KBM-7 (cell line): Measurements from ENCODE around the gene FAM210A.
A peak's percentile ranks its signal among the peaks of the same experiment; 100 is the strongest.
"Not testable (repeated sequence)": the region's sequence is repeated elsewhere in the genome, so short reads cannot be mapped to it uniquely, and the experiment has no call there.

ENCODE experiments used
- DNase-seq: peaks from one replicate; pipeline ENCODE4 v3.0.0-alpha.2; 2015
- in situ Hi-C: fragments of 300-500 bp; cut with MboI; formaldehyde crosslinking; loops from 2 replicates; pipeline ENCODE4 v1.14.3; 2020; ENCODE audit warnings: low sequenced_read_pairs, low pct_unique_long_range_greater_than_20kb, mixed read lengths

FAM210A gene

GRCh38 chr18:13712400-13713131, 13.8 kb downstream of the FAM210A start:
- in situ Hi-C loops, result no loop called here
- no peak for DNase-seq

DNA sequence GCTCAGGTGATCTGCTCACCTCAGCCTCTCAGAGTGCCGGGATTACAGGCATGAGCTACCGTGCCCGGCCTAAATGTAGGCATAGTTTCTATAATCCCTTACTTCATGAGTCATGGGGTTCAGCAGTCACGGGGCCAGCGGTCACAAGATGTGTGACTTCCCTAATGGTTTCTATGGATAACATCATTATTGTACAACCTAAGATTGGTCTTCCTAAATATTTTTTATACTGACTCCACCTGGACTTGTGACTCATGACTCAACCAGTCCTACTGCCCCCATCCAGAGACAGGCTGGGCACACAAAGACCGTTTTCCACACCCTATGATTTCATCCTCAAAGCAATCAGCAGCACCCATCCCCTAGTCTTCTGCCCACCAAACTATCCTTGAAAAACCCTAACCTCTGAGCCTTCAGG, 15.9 kb downstream of the FAM210A start:
- in situ Hi-C loops, result no loop called here
- no peak for DNase-seq

DNA sequence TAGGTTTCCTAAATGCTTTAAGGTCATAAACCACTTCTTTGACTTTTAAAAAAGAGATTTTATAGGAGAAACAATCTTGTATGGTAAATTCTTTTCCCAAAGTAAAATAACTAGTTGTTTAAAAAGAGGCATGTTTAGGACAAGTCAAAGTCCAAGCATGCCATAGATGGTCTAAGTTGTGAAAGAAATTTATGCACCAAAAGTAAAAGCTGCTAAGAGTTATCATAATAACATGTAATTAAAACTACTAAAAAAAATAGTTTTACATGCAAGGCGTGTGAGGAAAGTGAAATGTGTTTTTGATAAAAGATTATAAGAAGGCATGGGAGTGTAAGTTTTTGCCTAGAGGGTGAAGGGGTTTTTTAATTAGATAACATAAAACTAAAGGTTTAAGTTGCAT, 22.5 kb downstream of the FAM210A start:
- DNase-seq, result peak; percentile 41
- in situ Hi-C loops, result no loop called here

GRCh38 chr18:13700153-13700552, 26.2 kb downstream of the FAM210A start:
- in situ Hi-C loops, result no loop called here

GRCh38 chr18:13696961-13697360, 29.4 kb downstream of the FAM210A start:
- DNase-seq, result no peak
- in situ Hi-C loops, result no loop called here

More at GRCh38 chr18:13700153-13700552, 26.2 kb downstream of the FAM210A start:
- no peak for DNase-seq

GRCh38 chr18:13695337-13695736, 31.0 kb downstream of the FAM210A start:
- DNase-seq, in situ Hi-C loops: not testable (repeated sequence)

DNA sequence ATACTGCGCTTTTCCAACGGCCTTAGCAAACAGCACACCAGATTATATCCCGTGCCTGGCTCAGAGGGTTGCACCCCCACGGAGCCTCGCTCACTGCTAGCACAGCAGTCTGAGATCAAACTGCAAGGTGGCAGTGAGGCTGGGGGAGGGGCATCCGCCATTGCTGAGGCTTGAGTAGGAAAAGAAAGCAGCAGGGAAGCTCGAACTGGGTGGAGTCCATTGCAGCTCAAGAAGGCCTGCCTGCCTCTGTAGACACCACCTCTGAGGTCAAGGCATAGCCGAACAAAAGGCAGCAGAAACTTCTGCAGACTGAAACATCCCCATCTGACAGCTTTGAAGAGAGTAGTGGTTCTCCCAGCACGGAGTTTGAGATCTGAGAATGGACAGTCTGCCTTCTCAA, 36.3 kb downstream of the FAM210A start:
- DNase-seq, in situ Hi-C loops: not testable (repeated sequence)

DNA sequence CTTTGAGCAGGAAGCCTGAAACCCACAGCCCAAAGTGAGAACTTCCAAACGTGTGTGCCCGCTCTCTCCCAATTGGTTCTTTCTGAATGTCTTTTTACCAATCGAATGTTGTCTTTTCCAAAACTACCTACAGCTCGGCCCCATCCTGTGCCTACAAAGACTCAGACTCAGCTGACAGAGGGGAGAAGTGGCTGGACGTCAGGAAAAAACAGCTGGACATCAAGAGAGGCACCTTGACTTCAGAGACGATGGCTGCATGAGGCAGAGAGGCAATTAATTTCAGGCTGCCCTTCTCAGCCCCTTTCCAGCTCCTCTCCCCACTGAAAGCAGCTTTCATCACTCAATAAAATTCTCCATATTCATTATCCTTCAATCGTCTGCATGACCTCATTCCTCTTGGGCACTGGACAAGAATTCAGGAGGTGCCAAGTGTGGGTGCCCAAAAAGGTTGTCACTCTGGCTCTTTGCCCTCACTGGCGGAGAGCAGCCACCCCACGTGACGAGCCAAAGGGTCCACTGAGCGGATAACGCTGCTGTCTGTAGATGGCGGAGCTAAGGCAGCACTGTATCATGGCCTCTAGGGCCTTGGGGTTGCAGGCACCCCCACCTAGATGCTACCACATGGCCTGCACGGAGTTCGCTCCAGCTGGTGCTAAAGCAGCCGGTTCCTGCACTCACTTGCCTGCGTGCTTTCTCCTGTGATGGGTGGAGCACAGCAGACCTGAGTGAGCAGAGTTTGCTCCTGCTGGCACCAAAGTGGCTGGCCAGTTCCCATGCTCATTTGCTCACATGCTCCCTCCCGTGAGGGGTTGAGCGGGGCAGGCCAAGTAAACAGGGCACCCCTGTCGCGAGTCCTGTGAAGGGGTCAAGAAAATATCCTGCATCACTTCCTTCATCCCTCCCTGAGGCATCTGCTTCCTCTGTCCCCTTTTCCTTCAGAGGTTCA, 37.9 kb downstream of the FAM210A start:
- no peak for DNase-seq
- in situ Hi-C loops, result no loop called here

DNA sequence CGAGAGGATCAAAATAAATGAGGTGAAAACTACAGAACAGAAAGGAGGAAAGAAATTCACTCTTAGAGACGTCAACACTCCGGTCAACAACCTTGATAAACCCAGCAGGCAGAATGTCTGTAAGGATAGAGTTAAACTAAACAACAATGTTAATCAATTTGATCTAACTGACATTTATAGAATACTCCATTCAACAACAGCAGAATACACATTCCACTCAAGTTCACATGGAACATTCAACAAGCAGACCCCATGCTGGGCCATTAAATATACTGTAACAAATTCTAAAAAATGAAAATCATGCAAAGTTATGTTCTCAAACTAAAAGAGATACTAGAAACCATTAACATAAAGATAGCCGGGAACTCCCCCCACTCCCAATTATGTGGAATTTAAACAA, 41.8 kb downstream of the FAM210A start:
- in situ Hi-C loops, result no loop called here
- no peak for DNase-seq

GRCh38 chr18:13681701-13682100, 44.7 kb downstream of the FAM210A start:
- no peak for DNase-seq
- in situ Hi-C loops, result no loop called here

DNA sequence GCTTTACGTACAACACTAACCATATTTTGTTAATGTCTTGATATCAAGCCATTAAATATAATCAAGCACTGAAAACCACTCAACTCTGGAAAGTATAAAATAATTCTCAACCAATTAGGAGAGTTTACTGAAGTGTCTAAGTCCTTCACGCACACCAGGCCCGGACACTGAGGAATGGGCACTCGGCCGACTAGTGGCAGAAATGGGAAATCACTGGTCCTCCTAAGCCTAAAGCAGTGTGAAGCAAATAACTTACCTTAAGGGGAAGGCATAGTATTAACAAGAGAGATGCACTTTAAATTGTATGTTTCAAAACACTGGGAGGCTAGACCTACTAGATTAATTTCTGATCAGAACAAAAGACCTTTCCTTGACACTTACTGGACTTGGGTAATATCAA, 45.7 kb downstream of the FAM210A start:
- DNase-seq, result no peak
- in situ Hi-C loops, result no loop called here

GRCh38 chr18:13677350-13677749, 49.0 kb downstream of the FAM210A start:
- DNase-seq, in situ Hi-C loops: not testable (repeated sequence)

DNA sequence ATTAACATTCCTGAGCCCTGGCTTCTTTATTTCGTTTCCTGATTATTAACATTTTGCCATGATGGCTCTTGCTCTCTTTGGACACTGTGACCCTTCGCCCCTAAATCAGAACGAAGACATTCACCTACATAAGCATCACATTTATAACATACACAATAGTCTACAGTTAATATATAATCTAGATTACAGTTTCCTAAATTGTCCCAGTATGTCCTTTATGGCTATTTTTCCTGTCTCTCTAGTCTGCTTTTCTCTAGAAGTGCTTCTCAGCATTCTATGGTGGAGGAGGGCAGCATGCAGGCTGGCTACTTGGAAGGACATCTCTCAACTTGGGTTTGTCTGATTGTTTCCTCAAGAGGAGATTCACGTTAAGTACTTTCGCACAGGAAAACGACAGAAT, 49.9 kb downstream of the FAM210A start:
- DNase-seq, result peak; percentile 12
- in situ Hi-C loops, result no loop called here

DNA sequence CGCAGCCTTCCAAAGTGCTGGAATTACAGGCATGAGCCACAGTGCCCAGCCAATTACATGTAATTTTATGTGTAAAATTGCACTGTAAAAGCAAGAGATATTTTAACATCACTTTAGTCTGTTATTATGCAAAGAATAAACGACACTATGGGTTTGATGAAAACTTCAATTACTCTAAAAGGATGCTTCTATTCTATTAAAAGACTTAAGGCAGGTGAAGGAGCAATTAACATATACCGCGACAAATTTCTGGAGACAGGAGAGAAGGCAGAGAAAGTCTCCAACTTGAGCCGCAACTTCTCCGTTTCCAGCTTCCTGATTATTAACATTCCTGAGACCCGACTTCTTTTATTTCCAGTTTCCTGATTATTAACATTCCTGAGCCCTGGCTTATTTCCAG, 53.7 kb downstream of the FAM210A start:
- in situ Hi-C loops, result no loop called here
- DNase-seq, result peak; percentile 14

- in situ Hi-C loops, result no loop called here
- DNase-seq, result no peak
Observed at GRCh38 chr18:13661779-13662256, 64.5 kb downstream of the FAM210A start.

DNA sequence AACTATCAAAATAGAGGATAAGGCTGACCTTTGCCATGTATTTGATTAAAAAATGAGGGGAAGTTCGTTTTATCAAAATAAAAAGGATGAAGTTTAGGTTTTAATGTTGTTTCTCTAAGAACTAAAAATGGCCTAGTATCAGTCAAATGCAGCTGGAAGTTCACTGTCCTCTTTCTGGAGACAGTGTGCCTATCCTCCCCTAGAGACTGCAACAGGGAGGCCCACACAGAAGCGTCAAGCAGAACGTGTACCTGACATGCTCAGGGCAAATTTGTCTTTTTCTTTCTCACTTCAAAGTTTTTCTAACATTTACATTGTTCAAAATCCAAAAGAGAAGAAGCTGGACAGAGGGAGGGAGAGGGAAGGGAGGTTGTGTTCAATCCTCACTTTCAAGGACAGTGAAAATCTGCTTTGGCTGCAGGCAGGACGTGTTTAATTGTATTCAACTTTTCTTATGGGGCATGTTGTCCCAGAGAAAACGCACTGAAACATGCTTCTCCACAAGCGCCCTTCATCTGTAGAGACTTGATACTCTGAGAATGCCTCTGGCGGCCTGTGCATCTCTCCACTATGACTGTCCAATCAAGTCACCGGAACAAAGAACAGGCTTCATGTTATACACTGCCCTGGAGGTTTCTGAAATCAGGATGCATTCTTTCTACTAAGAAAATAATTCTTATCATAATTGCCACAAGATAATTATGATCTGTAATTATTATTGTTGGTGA, 65.1 kb downstream of the FAM210A start:
- no peak for DNase-seq
- in situ Hi-C loops, result no loop called here

DNA sequence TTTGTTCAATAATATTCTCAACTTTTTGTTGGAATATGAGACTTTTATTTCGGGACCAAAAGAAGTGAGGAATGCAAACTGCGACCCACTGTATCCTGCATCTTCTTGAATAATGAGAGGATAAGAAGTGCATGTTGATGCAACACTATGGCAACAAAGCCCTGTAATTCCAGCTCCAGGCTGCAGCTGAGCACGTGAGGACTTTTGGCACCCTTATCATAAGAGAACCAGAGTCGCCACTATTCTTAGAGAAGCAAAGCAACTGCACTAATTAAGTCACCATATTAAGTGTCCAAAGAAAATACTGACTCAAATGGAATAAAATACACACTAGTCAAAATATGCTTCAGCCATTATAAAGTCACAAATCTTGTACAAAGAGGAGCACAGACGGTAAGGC, 65.8 kb downstream of the FAM210A start:
- in situ Hi-C loops, result no loop called here
- DNase-seq, result no peak

- in situ Hi-C loops, result no loop called here
- no peak for DNase-seq
Observed at GRCh38 chr18:13658436-13659204, 67.7 kb downstream of the FAM210A start.

DNA sequence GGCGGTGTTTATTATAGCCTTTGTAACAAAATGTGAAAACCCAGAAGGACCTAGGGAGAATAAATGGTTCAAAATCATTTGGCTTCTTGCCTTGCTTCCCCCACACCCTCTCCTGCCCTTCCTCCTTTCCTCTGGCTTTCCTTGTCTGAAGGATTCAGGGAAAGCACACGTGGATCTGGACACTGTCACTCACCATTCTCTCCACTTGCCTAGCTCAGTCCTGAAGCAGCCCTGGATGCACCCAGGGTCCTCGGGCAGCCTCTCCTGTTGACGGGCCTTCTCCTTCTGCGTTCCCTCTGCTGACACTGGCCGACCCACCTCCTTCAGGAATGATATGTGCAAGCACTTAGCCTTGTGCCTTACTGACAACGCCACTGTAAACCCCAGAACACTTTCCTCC, 68.4 kb downstream of the FAM210A start:
- no peak for DNase-seq
- in situ Hi-C loops, result no loop called here
